ENCODE measurements around the gene C6orf120. TPM values are rescaled to one million over a fixed set of nuclear protein-coding genes. Genes with fewer than 3 reads are reported as not detected.

C6orf120 gene
- total RNA-seq, 1 donor from 2014 or later = 29.7 TPM

- H3K27ac Mint-ChIP-seq (ENCODE audit: unreplicated experiment) = no peak overlapping the region
- H3K4me1 Mint-ChIP-seq (ENCODE audit: low read depth, unreplicated experiment) = peaks cover 2% of the 10 kb centered on the region
- H3K27me3 Mint-ChIP-seq (ENCODE audit: unreplicated experiment) = peaks cover 4% of the 10 kb centered on the region
- DNase-seq = no peak
- H3K9me3 Mint-ChIP-seq (ENCODE audit: unreplicated experiment) = no peaks in the 10 kb centered on the region
- TF ChIP-seq CTCF (IDR thresholded peaks at IDR 0.05; ENCODE audit: partially characterized antibody, unreplicated experiment) = no peak
- H3K36me3 Mint-ChIP-seq (ENCODE audit: unreplicated experiment) = peaks cover 16% of the 10 kb centered on the region
- no peak overlapping the region for H3K4me3 Mint-ChIP-seq (ENCODE audit: unreplicated experiment)
These were observed 40.6 kb upstream of the C6orf120 start for GRCh38 chr6:169661391-169661756.

- no peak for DNase-seq
- H3K27ac Mint-ChIP-seq (ENCODE audit: unreplicated experiment) = no peak overlapping the region
- H3K36me3 Mint-ChIP-seq (ENCODE audit: unreplicated experiment) = peaks cover 13% of the 10 kb centered on the region
- TF ChIP-seq CTCF (IDR thresholded peaks at IDR 0.05; ENCODE audit: partially characterized antibody, unreplicated experiment) = no peak
- no peak overlapping the region for H3K4me3 Mint-ChIP-seq (ENCODE audit: unreplicated experiment)
- H3K27me3 Mint-ChIP-seq (ENCODE audit: unreplicated experiment) = peaks cover 4% of the 10 kb centered on the region
- no peaks in the 10 kb centered on the region for H3K9me3 Mint-ChIP-seq (ENCODE audit: unreplicated experiment)
- H3K4me1 Mint-ChIP-seq (ENCODE audit: low read depth, unreplicated experiment) = peaks cover 3% of the 10 kb centered on the region
These were observed 38.5 kb upstream of the C6orf120 start for GRCh38 chr6:169663468-169663867.

- Mint-ChIP-seq H3K36me3 (ENCODE audit: unreplicated experiment) (peaks cover 9% of the 10 kb centered on the region), H3K4me1 (ENCODE audit: low read depth, unreplicated experiment) (peaks cover 3% of the 10 kb centered on the region), H3K9me3 (ENCODE audit: unreplicated experiment) (no peaks in the 10 kb centered on the region), H3K27ac (ENCODE audit: unreplicated experiment) (no peak overlapping the region), H3K27me3 (ENCODE audit: unreplicated experiment) (peaks cover 4% of the 10 kb centered on the region), H3K4me3 (ENCODE audit: unreplicated experiment) (no peak overlapping the region)
- no peak for TF ChIP-seq CTCF (IDR thresholded peaks at IDR 0.05; ENCODE audit: partially characterized antibody, unreplicated experiment)
- no peak for DNase-seq
These were observed 37.7 kb upstream of the C6orf120 start for GRCh38 chr6:169664227-169664626.

GRCh38 chr6:169665289-169665688, 36.6 kb upstream of the C6orf120 start:
- no peak overlapping the region for H3K27ac Mint-ChIP-seq (ENCODE audit: unreplicated experiment)
- no peak for TF ChIP-seq CTCF (IDR thresholded peaks at IDR 0.05; ENCODE audit: partially characterized antibody, unreplicated experiment)
- H3K4me1 Mint-ChIP-seq (ENCODE audit: low read depth, unreplicated experiment) = peaks cover 5% of the 10 kb centered on the region
- H3K4me3 Mint-ChIP-seq (ENCODE audit: unreplicated experiment) = no peak overlapping the region
- no peaks in the 10 kb centered on the region for H3K27me3 Mint-ChIP-seq (ENCODE audit: unreplicated experiment)
- H3K9me3 Mint-ChIP-seq (ENCODE audit: unreplicated experiment) = no peaks in the 10 kb centered on the region
- peaks cover 6% of the 10 kb centered on the region for H3K36me3 Mint-ChIP-seq (ENCODE audit: unreplicated experiment)
- no peak for DNase-seq

DNA sequence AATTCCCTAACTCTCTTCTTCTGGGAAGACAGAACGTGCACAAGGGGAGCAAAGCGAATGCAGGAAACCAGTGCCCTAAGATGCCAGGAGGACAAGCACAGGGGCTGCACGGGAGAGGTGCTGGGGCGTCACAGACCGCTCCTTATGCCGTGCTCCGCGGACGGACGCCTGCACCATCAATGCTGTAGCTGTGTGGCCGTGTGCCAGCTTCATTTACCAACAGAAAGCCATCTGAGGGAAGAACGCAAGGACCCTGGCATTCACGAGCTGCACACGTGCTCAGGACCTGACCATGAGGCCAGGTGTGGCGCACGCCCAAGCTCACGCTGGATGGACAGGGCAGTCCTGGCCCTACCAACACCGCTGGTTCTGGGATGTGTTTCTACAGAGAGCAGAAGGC, 35.5 kb upstream of the C6orf120 start:
- Mint-ChIP-seq H3K4me1 (ENCODE audit: low read depth, unreplicated experiment) (peaks cover 5% of the 10 kb centered on the region), H3K36me3 (ENCODE audit: unreplicated experiment) (peaks cover 6% of the 10 kb centered on the region), H3K27ac (ENCODE audit: unreplicated experiment) (no peak overlapping the region), H3K9me3 (ENCODE audit: unreplicated experiment) (no peaks in the 10 kb centered on the region), H3K27me3 (ENCODE audit: unreplicated experiment) (no peaks in the 10 kb centered on the region), H3K4me3 (ENCODE audit: unreplicated experiment) (no peak overlapping the region)
- no peak for DNase-seq
- TF ChIP-seq CTCF (IDR thresholded peaks at IDR 0.05; ENCODE audit: partially characterized antibody, unreplicated experiment) = no peak

All from glutamatergic neuron (in vitro differentiated cells).